HepG2 (cell line): ENCODE results near the gene ZNF618.

Source experiments
- CBFB ChIP-seq: sonication (generic); formaldehyde crosslinking; IDR thresholded peaks from 2 replicates; pipeline ENCODE4 v1.4.0; 2020; ENCODE audit warnings: missing genetic modification reagents
- EZH2 ChIP-seq: conservative IDR thresholded peaks from 2 replicates; pipeline ENCODE4 v1.6.1; 2012; ENCODE audit warnings: mild to moderate bottlenecking, low read depth, low read length, moderate library complexity
- PLRG1 ChIP-seq: fragments of 450-650 bp; conservative IDR thresholded peaks from 2 replicates; pipeline ENCODE4 v1.6.1; 2016
- POLR2A ChIP-seq, 2 experiments: IDR thresholded peaks; 2 replicates each; pipeline ENCODE4 v1.6.1; 2011; ENCODE audit warnings: low read depth in 2 of 2, low read length in 2 of 2, mild to moderate bottlenecking in 1 of 2, moderate library complexity in 1 of 2; ENCODE audit not compliant: insufficient read depth in 1 of 2
- POLR2AphosphoS5 ChIP-seq: IDR thresholded peaks from 2 replicates; pipeline ENCODE4 v1.6.1; 2012; ENCODE audit warnings: low read depth, low read length
- SRF ChIP-seq: IDR thresholded peaks from 2 replicates; pipeline ENCODE4 v1.6.1; 2011; ENCODE audit warnings: mild to moderate bottlenecking, low read depth, low read length, moderate library complexity
- ZNF121 ChIP-seq: sonication (generic); formaldehyde crosslinking; IDR thresholded peaks from 2 replicates; pipeline ENCODE4 v1.5.0; 2020; ENCODE audit warnings: mild to moderate bottlenecking, missing genetic modification reagents
- ZNF501 ChIP-seq: sonication (generic); formaldehyde crosslinking; IDR thresholded peaks from 2 replicates; pipeline ENCODE4 v1.5.1; 2020; ENCODE audit warnings: mild to moderate bottlenecking, moderate library complexity, missing genetic modification reagents
- ZNF569 ChIP-seq: sonication (generic); formaldehyde crosslinking; IDR thresholded peaks from 2 replicates; pipeline ENCODE4 v1.5.0; 2020; ENCODE audit warnings: mild to moderate bottlenecking, missing genetic modification reagents, moderate library complexity, borderline replicate concordance
- ZNF777 ChIP-seq: sonication (generic); formaldehyde crosslinking; IDR thresholded peaks from 2 replicates; pipeline ENCODE4 v1.4.0; 2020; ENCODE audit warnings: missing genetic modification reagents
- TF ChIP-seq, protein P1 (sequence below): sonication (generic); formaldehyde crosslinking; IDR thresholded peaks from 2 replicates; pipeline ENCODE4 v1.4.0; 2020; ENCODE audit warnings: missing genetic modification reagents
- TF ChIP-seq, protein P2 (sequence below): sonication (generic); formaldehyde crosslinking; IDR thresholded peaks from 2 replicates; pipeline ENCODE4 v1.5.0; 2020; ENCODE audit warnings: mild to moderate bottlenecking, missing genetic modification reagents, moderate library complexity
- TF ChIP-seq, protein P3 (sequence below): sonication (generic); formaldehyde crosslinking; IDR thresholded peaks from 2 replicates; pipeline ENCODE4 v1.5.0; 2020; ENCODE audit warnings: missing genetic modification reagents, mild to moderate bottlenecking, borderline replicate concordance
- TF ChIP-seq, protein P4 (sequence below): sonication (generic); formaldehyde crosslinking; IDR thresholded peaks from 2 replicates; pipeline ENCODE4 v1.8.0; 2022; ENCODE audit warnings: missing genetic modification reagents, low read depth, mild to moderate bottlenecking, borderline replicate concordance

DNA sequence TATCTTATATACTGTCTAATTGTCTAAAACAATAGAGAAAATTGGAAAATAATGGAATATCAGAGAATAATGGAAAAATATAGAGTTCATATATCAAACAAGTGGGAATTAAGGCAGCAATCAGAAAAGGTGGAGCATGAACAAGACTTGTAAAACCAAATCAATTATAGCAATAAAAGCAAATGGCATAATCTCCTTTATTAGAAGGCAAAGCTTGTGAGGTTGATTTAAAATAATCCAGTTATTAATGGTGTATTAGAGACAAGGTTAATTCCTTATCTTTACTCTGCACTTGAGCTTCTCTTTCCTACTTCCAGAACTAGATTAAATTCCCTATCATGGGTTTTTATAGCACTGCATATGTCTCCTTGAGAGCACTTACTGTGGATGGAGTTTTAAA lies 137.9 kb downstream of the ZNF618 start:
- TF ChIP-seq, protein P1, sequence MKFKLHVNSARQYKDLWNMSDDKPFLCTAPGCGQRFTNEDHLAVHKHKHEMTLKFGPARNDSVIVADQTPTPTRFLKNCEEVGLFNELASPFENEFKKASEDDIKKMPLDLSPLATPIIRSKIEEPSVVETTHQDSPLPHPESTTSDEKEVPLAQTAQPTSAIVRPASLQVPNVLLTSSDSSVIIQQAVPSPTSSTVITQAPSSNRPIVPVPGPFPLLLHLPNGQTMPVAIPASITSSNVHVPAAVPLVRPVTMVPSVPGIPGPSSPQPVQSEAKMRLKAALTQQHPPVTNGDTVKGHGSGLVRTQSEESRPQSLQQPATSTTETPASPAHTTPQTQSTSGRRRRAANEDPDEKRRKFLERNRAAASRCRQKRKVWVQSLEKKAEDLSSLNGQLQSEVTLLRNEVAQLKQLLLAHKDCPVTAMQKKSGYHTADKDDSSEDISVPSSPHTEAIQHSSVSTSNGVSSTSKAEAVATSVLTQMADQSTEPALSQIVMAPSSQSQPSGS (CRISPR knock-in tag): no peak
- TF ChIP-seq, protein P2, sequence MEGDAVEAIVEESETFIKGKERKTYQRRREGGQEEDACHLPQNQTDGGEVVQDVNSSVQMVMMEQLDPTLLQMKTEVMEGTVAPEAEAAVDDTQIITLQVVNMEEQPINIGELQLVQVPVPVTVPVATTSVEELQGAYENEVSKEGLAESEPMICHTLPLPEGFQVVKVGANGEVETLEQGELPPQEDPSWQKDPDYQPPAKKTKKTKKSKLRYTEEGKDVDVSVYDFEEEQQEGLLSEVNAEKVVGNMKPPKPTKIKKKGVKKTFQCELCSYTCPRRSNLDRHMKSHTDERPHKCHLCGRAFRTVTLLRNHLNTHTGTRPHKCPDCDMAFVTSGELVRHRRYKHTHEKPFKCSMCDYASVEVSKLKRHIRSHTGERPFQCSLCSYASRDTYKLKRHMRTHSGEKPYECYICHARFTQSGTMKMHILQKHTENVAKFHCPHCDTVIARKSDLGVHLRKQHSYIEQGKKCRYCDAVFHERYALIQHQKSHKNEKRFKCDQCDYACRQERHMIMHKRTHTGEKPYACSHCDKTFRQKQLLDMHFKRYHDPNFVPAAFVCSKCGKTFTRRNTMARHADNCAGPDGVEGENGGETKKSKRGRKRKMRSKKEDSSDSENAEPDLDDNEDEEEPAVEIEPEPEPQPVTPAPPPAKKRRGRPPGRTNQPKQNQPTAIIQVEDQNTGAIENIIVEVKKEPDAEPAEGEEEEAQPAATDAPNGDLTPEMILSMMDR: no peak
- TF ChIP-seq EZH2: no peak
- no peak for TF ChIP-seq ZNF777
- no peak for TF ChIP-seq POLR2A (IDR thresholded peaks at IDR 0.05; ENCODE audit: insufficient read depth in 1 of 2, low read depth in 2 of 2, low read length in 2 of 2)
- TF ChIP-seq CBFB: no peak
- TF ChIP-seq, protein P3, sequence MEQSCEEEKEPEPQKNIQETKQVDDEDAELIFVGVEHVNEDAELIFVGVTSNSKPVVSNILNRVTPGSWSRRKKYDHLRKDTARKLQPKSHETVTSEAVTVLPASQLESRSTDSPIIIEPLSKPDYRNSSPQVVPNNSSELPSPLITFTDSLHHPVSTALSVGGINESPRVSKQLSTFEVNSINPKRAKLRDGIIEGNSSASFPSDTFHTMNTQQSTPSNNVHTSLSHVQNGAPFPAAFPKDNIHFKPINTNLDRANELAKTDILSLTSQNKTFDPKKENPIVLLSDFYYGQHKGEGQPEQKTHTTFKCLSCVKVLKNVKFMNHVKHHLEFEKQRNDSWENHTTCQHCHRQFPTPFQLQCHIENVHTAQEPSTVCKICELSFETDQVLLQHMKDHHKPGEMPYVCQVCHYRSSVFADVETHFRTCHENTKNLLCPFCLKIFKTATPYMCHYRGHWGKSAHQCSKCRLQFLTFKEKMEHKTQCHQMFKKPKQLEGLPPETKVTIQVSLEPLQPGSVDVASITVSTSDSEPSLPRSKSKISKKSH (CRISPR knock-in tag): no peak
- no peak for TF ChIP-seq ZNF569 (CRISPR knock-in tag)
- no peak for TF ChIP-seq SRF
- no peak for TF ChIP-seq PLRG1
- no peak for TF ChIP-seq ZNF121
- TF ChIP-seq ZNF501: no peak
- no peak for TF ChIP-seq POLR2AphosphoS5
- TF ChIP-seq, protein P4, sequence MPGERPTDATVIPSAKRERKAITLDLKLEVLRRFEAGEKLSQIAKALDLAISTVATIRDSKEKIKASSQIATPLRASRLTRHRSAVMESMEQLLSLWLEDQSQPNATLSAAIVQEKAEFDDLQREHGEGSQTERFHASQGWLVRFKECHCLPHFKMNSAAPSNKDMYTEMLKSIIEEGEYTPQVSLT (CRISPR knock-in tag): no peak
